HG03558 (cell line): ENCODE measurements around the gene EGLN1.
A peak's percentile ranks its signal among the peaks of the same experiment; 100 is the strongest.
"Not testable (repeated sequence)": the region's sequence is repeated elsewhere in the genome, so short reads cannot be mapped to it uniquely, and the experiment has no call there.

ENCODE experiments used
- ATAC-seq: cut with Tn5 transposase; IDR thresholded peaks from one replicate; pipeline ENCODE4 v1.9.1; 2021; ENCODE audit warnings: moderate number of reproducible peaks; ENCODE audit not compliant: unreplicated experiment; ENCODE audit errors: extremely low read depth

Gene EGLN1

GRCh38 chr1:231372501-231372900 is 49.6 kb downstream of the EGLN1 start:
- no peak for ATAC-seq

- ATAC-seq: no peak
These were observed 52.8 kb downstream of the EGLN1 start for GRCh38 chr1:231369282-231369681.

- ATAC-seq: no peak
These were observed 57.9 kb downstream of the EGLN1 start for GRCh38 chr1:231364192-231364591.

- ATAC-seq: no peak
These were observed 58.5 kb downstream of the EGLN1 start for GRCh38 chr1:231363624-231364023.

- no peak for ATAC-seq
These were observed 59.8 kb downstream of the EGLN1 start for GRCh38 chr1:231362325-231362724.

- no peak for ATAC-seq
These were observed 63.0 kb downstream of the EGLN1 start for GRCh38 chr1:231359113-231359512.

- peak; percentile 54 for ATAC-seq
These were observed 64.2 kb downstream of the EGLN1 start for GRCh38 chr1:231357831-231358354.

GRCh38 chr1:231357187-231357772 is 64.8 kb downstream of the EGLN1 start:
- no peak for ATAC-seq

GRCh38 chr1:231355171-231355570 is 66.9 kb downstream of the EGLN1 start:
- ATAC-seq: no peak

GRCh38 chr1:231354330-231355020 is 67.6 kb downstream of the EGLN1 start:
- no peak for ATAC-seq

GRCh38 chr1:231353086-231353485 is 69.0 kb downstream of the EGLN1 start:
- ATAC-seq: no peak

- no peak for ATAC-seq
These were observed 70.3 kb downstream of the EGLN1 start for GRCh38 chr1:231351816-231352215.

GRCh38 chr1:231348856-231349255 is 73.2 kb downstream of the EGLN1 start:
- not testable (repeated sequence) for ATAC-seq

- ATAC-seq: no peak
These were observed 73.6 kb downstream of the EGLN1 start for GRCh38 chr1:231348442-231348841.

- no peak for ATAC-seq
These were observed 74.1 kb downstream of the EGLN1 start for GRCh38 chr1:231347961-231348360.

- ATAC-seq: no peak
These were observed 81.6 kb downstream of the EGLN1 start for GRCh38 chr1:231340328-231341013.

- peak; percentile 12 for ATAC-seq
These were observed 83.6 kb downstream of the EGLN1 start, which contains the start of gene SPRTN for GRCh38 chr1:231338270-231339128. TSS of gene SPRTN (plus strand) at chr1:231338293. CDS start at chr1:231338384, 91 bp downstream.

- peak; percentile 54 for ATAC-seq
These were observed 84.4 kb downstream of the EGLN1 start, which contains the start of gene EXOC8 for GRCh38 chr1:231337472-231338269. TSS of gene EXOC8 (minus strand) at chr1:231337852. CDS start at chr1:231337745, 107 bp downstream.

- ATAC-seq: no peak
These were observed 85.0 kb downstream of the EGLN1 start for GRCh38 chr1:231337043-231337471.
